Body of pancreas (tissue), 4 donors: Measurements from ENCODE around the gene COL1A2.

Experiments used
- POLR2A ChIP-seq, 3 donors: fragments of 450-650 bp; IDR thresholded peaks; one replicate each; pipeline ENCODE4 v1.6.1; 2016; ENCODE audit warnings: antibody characterized with exemption in 3 of 3, mild to moderate bottlenecking in 2 of 3
- TF ChIP-seq, protein P1 (sequence below), 7 experiments: fragments of 450-650 bp in 4 of 7; fragments of 200-600 bp in 3 of 7; sonication (generic) in 3 of 7; IDR thresholded peaks; one replicate each; pipeline ENCODE4 v1.5.1; 2016 to 2019; ENCODE audit warnings: antibody characterized with exemption in 7 of 7

DNA sequence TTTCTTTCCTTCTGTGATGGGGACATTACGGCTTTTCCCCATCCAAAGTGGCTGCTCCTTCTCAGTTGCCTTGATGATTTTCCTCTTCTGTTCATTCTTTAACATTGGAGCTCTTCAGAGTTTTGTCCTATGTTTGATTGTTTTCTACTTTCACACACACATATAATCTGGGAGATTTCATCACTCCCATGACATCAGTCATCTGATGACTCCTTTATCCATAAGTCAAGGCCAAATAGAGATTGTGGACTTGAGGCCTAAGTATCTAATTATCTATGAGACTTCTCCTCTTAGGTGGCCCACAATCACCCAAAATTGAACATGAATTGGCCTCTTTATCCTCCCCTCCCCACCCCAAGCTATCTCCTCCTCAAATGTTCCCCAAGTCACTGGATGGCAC, 5.3 kb upstream of the COL1A2 start:
- TF ChIP-seq, protein P1, sequence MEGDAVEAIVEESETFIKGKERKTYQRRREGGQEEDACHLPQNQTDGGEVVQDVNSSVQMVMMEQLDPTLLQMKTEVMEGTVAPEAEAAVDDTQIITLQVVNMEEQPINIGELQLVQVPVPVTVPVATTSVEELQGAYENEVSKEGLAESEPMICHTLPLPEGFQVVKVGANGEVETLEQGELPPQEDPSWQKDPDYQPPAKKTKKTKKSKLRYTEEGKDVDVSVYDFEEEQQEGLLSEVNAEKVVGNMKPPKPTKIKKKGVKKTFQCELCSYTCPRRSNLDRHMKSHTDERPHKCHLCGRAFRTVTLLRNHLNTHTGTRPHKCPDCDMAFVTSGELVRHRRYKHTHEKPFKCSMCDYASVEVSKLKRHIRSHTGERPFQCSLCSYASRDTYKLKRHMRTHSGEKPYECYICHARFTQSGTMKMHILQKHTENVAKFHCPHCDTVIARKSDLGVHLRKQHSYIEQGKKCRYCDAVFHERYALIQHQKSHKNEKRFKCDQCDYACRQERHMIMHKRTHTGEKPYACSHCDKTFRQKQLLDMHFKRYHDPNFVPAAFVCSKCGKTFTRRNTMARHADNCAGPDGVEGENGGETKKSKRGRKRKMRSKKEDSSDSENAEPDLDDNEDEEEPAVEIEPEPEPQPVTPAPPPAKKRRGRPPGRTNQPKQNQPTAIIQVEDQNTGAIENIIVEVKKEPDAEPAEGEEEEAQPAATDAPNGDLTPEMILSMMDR (IDR thresholded peaks at IDR 0.05), result no peak
- no peak for TF ChIP-seq POLR2A (IDR thresholded peaks at IDR 0.05)
